Sigmoid colon (tissue), 4 donors: ENCODE results near the gene GPATCH8.

Experiments
- CTCF ChIP-seq, 4 experiments: fragments of 450-650 bp in 3 of 4; fragments of 200-600 bp in 1 of 4; IDR thresholded peaks; one replicate each; pipeline ENCODE4 v1.5.1; 2016 to 2019; ENCODE audit warnings: antibody characterized with exemption in 4 of 4, mild to moderate bottlenecking in 3 of 4, moderate library complexity in 2 of 4
- EP300 ChIP-seq, 4 donors: sonication (generic); formaldehyde crosslinking; IDR thresholded peaks; one replicate each; pipeline ENCODE4 v1.6.1; 2017; ENCODE audit warnings: antibody characterized with exemption in 4 of 4

GRCh38 chr17:44522883-44523671 lies 19.9 kb upstream of the GPATCH8 start:
- TF ChIP-seq CTCF (IDR thresholded peaks at IDR 0.05): peak in 3 of 4 experiments; percentile 22 to 52 (median 51)
- no peak for TF ChIP-seq EP300 (IDR thresholded peaks at IDR 0.05)
